Type B pancreatic cell (in vitro differentiated cells): ENCODE data around the gene ISG15. TPM values are rescaled to one million over a fixed set of nuclear protein-coding genes. Genes with fewer than 3 reads are reported as not detected.
"Not testable (repeated sequence)": the region's sequence is repeated elsewhere in the genome, so short reads cannot be mapped to it uniquely, and the experiment has no call there.

ENCODE experiments used
- DNase-seq: peaks from one replicate; pipeline ENCODE4 v3.0.0; 2021; ENCODE audit warnings: mixed read lengths; ENCODE audit not compliant: unreplicated experiment; ENCODE audit errors: extremely low spot score
- H3K27ac Mint-ChIP-seq: 2 replicates; pipeline ENCODE4 v1.8.0; 2021; ENCODE audit warnings: mild to moderate bottlenecking, mixed read lengths
- H3K27me3 Mint-ChIP-seq: 2 replicates; pipeline ENCODE4 v1.8.0; 2021; ENCODE audit warnings: mixed read lengths
- H3K36me3 Mint-ChIP-seq: 2 replicates; pipeline ENCODE4 v1.8.0; 2021; ENCODE audit warnings: mixed read lengths
- H3K4me1 Mint-ChIP-seq: one replicate; pipeline ENCODE4 v1.8.0; 2021; ENCODE audit warnings: mixed read lengths; ENCODE audit not compliant: unreplicated experiment
- H3K4me3 Mint-ChIP-seq: 2 replicates; pipeline ENCODE4 v1.8.0; 2021; ENCODE audit warnings: mild to moderate bottlenecking, mixed read lengths
- H3K9me3 Mint-ChIP-seq: 2 replicates; pipeline ENCODE4 v1.8.0; 2021; ENCODE audit warnings: mixed read lengths
- CTCF ChIP-seq: fragments of 200-600 bp; sonication (generic); conservative IDR thresholded peaks from 2 replicates; pipeline ENCODE4 v1.5.0; 2021; ENCODE audit warnings: antibody characterized with exemption, mild to moderate bottlenecking
- total RNA-seq: library from RNA; stranded (reverse); gene quantifications from 2 replicates; pipeline ENCODE4 v1.2.1, GENCODE V29; 2021; ENCODE audit warnings: low replicate concordance

The ISG15 gene
- total RNA-seq, 1 donor from 2014 or later, result 20.8 TPM

- Mint-ChIP-seq H3K4me3 (peak overlapping the region; percentile 90), H3K27ac (peak overlapping the region; percentile 88), H3K4me1 (peaks cover 19% of the 10 kb centered on the region), H3K27me3 (no peaks in the 10 kb centered on the region), H3K36me3 (no peaks in the 10 kb centered on the region), H3K9me3 (no peaks in the 10 kb centered on the region)
- TF ChIP-seq CTCF, result no peak
- no peak for DNase-seq
Observed at GRCh38 chr1:1013922-1014648, 788 bp downstream of the ISG15 start.

- H3K36me3 Mint-ChIP-seq, result no peaks in the 10 kb centered on the region
- H3K27ac Mint-ChIP-seq, result no peak overlapping the region
- no peak for DNase-seq
- no peak overlapping the region for H3K4me3 Mint-ChIP-seq
- no peaks in the 10 kb centered on the region for H3K27me3 Mint-ChIP-seq
- peaks cover 19% of the 10 kb centered on the region for H3K4me1 Mint-ChIP-seq
- H3K9me3 Mint-ChIP-seq, result no peaks in the 10 kb centered on the region
- TF ChIP-seq CTCF, result peak; percentile 61
Observed at GRCh38 chr1:1014799-1015681, 1.7 kb downstream of the ISG15 start.

- Mint-ChIP-seq H3K4me1 (peaks cover 22% of the 10 kb centered on the region), H3K27ac (peak overlapping the region; percentile 15), H3K4me3 (peak overlapping the region; percentile 19)
- H3K36me3 Mint-ChIP-seq, H3K9me3 Mint-ChIP-seq, DNase-seq, H3K27me3 Mint-ChIP-seq: not testable (repeated sequence)
Observed at GRCh38 chr1:1017397-1018320, 4.4 kb downstream of the ISG15 start.

GRCh38 chr1:1018321-1018685 is 5.0 kb downstream of the ISG15 start:
- not testable (repeated sequence) for H3K9me3 Mint-ChIP-seq, H3K27me3 Mint-ChIP-seq, H3K36me3 Mint-ChIP-seq, H3K27ac Mint-ChIP-seq, DNase-seq
- H3K4me3 Mint-ChIP-seq, result peak overlapping the region; percentile 19
- H3K4me1 Mint-ChIP-seq, result peaks cover 23% of the 10 kb centered on the region

GRCh38 chr1:1019122-1019999 is 6.1 kb downstream of the ISG15 start:
- DNase-seq, result peak; percentile 92
- no peaks in the 10 kb centered on the region for H3K9me3 Mint-ChIP-seq
- no peaks in the 10 kb centered on the region for H3K36me3 Mint-ChIP-seq
- no peaks in the 10 kb centered on the region for H3K27me3 Mint-ChIP-seq
- H3K4me1 Mint-ChIP-seq, result peaks cover 15% of the 10 kb centered on the region
- H3K27ac Mint-ChIP-seq, result no peak overlapping the region
- H3K4me3 Mint-ChIP-seq, result peak overlapping the region; percentile 71
- peak; percentile 66 for TF ChIP-seq CTCF
